ENCODE results near the gene IGFL1. TPM values are rescaled to one million over a fixed set of nuclear protein-coding genes. Genes with fewer than 3 reads are reported as not detected.
"Not testable (repeated sequence)": the region's sequence is repeated elsewhere in the genome, so short reads cannot be mapped to it uniquely, and the experiment has no call there.

IGFL1 gene
- total and polyA plus RNA-seq, 10 of the 15 experiments (the other 5 are each of a cell fraction or from before 2014, with no cell fraction given): not detected

DNA sequence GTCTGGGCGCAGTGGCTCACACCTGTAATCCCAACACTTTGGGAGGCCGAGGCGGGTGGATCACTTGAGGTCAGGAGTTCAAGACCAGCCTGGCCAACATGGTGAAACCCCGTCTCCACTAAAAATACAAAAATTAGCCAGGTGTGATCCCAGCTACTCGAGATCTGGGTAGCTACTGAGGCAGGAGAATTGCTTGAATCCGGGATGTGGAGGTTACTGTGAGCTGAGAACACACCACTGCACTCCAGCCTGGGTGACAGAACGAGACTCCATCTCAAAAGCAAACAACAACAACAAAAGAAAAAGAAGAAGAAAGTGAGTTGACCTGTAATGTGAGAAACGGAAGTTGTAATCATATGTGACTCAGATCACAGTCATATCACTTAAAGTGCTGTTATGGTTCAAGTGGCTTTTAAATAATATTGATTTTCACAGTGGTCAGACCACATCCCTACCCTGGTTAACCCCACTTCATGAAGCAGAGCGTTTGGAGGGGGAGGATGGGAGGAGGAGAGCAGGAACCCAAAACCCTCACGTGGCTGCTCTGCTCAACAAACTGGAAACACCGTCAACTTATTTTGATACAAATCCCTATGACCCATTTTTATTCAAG, 33.2 kb downstream of the IGFL1 start (continued):
- peak in 1 of 2 experiments; percentile 98; a peak in 2 of 4 replicates for TF ChIP-seq CEBPB (IDR thresholded peaks at IDR 0.05; ENCODE audit: borderline replicate concordance in 1 of 2, low read depth in 2 of 2, low read length in 2 of 2)
- TF ChIP-seq NR2F1 (conservative IDR thresholded peaks at IDR 0.05): peak; percentile 95

DNA sequence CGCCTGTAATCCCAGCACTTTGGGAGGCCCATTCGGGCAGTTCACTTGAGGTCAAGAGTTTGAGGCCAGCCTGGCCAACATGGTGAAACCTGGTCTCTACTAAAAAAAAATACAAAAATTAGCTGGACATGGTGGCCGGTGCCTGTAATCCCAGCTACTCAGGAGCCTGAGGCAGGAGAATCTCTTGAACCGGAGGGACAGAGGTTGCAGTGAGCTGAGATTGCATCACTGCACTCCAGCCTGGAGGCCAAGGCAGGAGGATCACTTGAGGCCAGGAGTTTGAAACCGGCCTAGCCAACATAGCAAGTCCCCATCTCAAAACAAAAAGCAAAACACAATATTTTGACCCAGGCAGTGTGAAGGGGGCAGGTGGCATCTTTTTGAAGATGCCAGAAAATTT, 35.3 kb downstream of the IGFL1 start:
- in situ Hi-C loops (cut with MboI): loop anchor here (5.0 kb wide), 2 partner anchors 182 to 238 kb away; no protein-coding TSS in a partner anchor
- RAD21 ChIA-PET (ENCODE audit: unreplicated experiment): interaction anchor here (0.6 to 3.5 kb wide), 7 partner anchors 73 to 236 kb away, joined by 3 to 23 read pairs (median 5); no protein-coding TSS in a partner anchor
- H3K79me2 ChIP-seq (ENCODE audit: control insufficient read depth, insufficient read depth, low read length); H3K4me2 ChIP-seq (ENCODE audit: control insufficient read depth, insufficient read depth); BruUV-seq (replicated peaks); DNase-seq (ENCODE audit: low read depth, low spot score); FAIRE-seq; H3K27ac ChIP-seq (ENCODE audit: control insufficient read depth, insufficient read depth); H3K9me3 ChIP-seq (replicated peaks; ENCODE audit: control insufficient read depth, insufficient read depth, low read length); H3K4me1 ChIP-seq (ENCODE audit: control insufficient read depth, insufficient read depth, low read length); H3K4me3 ChIP-seq; H3K9ac ChIP-seq (ENCODE audit: control insufficient read depth, insufficient read depth, low read length); H2AFZ ChIP-seq (ENCODE audit: control insufficient read depth, low read depth, low read length); ATAC-seq; H4K20me1 ChIP-seq (ENCODE audit: control insufficient read depth, insufficient read depth); H3K36me3 ChIP-seq (ENCODE audit: control insufficient read depth in 2 of 2, insufficient read depth in 2 of 2, low read length in 1 of 2); POLR2A ChIA-PET; H3K27me3 ChIP-seq (replicated peaks in 1 of 2; ENCODE audit: control insufficient read depth in 2 of 2, insufficient read depth in 2 of 2, low read length in 1 of 2): not testable (repeated sequence)
- 36% methylated on average over 5 of the region's 5 CpGs for WGBS (ENCODE audit: insufficient coverage, insufficient replicate concordance, low lambda C conversion rate, missing lambda C conversion rate)
- intact Hi-C loops (cut with micrococcal nuclease; ENCODE audit: unreplicated experiment): loop anchor here (1.0 kb wide), 3 partner anchors 182 to 236 kb away; no protein-coding TSS in a partner anchor
- CTCF ChIA-PET: interaction anchor here (0.6 to 7.6 kb wide), 18 partner anchors 10 to 1599 kb away, joined by 3 to 105 read pairs (median 4); no protein-coding TSS in a partner anchor
- SMC1A ChIA-PET (ENCODE audit: uncharacterized antibody, unreplicated experiment): interaction anchor here (0.8 to 4.5 kb wide), 11 partner anchors 16 to 247 kb away, joined by 3 to 34 read pairs (median 3); no protein-coding TSS in a partner anchor

Measured in GM12878 (cell line).